Mesenteric fat pad (tissue), 1 donor: ENCODE data around the gene CERK. TPM values are rescaled to one million over a fixed set of nuclear protein-coding genes. Genes with fewer than 3 reads are reported as not detected.

Experiments
- DNase-seq: peaks from one replicate; pipeline ENCODE4 v3.0.0-alpha.2; 2020; ENCODE audit warnings: low spot score
- total RNA-seq: library from RNA; stranded (reverse); fragmentation: NEBNext Ultra II Directional; extraction: Animal tissue kit (Norgen Biotek cat#: 25700); gene quantifications from one replicate; pipeline ENCODE4 v1.2.1, GENCODE V29; 2021
- donor health status: DM: yes; HTN: yes; CAD: no.

The CERK gene
- total RNA-seq, 1 donor from 2014 or later, result 30.8 TPM

DNA sequence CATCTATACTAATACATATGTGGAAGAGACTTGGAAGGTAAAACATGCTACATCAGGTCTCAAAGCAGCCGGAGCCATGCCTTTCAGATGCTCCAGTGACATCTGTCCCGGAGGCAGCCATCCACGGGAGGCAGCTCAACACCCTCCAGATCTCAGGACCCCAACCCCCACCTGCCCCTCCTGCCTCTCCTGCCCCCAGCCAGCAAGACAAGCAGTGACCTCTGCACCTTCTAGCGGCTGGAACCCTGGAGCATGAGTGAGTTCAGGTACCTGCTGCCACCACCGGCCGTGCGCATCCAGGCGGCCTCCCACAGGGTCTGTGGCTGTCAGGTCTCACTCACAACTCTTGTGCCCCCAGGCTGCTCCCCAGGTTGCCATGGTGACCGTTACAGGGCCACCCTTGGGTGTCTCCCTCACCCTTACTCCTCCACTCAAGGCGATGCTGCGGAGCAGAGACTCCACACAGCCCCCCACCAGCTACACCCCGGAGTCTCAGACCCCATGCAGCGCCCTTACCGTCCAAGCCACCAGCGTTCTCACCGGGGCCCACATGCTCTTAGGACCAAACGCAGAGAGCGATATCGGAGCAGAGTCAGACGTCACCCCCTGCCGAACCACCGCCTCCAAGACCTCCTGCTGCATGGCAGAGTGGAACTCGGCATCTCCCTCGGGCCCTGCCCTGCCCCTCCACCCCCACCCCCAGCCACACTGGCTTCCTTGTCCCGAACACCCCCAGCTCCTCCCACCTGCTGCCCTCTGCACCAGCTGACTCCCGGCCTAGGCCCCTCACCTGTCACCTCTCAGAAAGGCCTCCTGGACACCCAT lies 34.7 kb downstream of the CERK start:
- DNase-seq, result no peak

GRCh38 chr22:46701262-46701661 lies 36.8 kb downstream of the CERK start:
- no peak for DNase-seq

- no peak for DNase-seq
These were observed 39.0 kb downstream of the CERK start for GRCh38 chr22:46699091-46699490.

DNA sequence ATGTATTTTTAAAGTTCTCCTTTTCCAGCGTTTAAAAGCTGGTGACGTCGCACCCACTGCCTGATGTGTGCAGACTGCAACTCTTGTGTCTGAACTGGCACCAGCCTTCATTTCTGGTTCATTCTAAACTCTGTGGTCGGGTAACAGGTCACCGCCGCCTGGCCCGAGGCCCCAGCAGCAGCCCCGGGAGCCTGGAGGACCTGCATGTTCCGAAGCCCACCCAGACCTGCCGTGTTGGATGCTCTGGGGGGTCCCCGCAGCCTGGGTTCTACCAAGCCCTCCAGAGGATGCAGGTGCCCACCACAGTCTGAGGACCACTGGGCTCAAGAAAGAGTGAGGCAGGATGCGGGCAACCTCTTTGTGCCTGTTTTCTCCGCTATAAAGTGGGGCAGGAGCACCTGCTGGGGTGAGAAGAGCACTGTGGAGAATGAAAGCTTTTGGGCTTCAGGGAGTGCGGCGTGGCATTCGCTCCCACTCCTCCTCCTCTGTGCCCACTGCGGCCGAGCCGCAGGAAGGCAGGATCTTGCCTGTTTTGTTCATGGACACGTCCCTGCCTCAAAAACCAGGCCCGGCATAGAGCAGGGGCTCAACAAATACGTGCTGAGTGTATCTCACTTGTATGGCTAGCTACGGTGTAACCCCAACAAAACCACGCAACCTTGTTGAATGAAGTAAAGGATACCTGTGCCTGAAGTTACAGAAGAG lies 40.1 kb downstream of the CERK start:
- no peak for DNase-seq

DNA sequence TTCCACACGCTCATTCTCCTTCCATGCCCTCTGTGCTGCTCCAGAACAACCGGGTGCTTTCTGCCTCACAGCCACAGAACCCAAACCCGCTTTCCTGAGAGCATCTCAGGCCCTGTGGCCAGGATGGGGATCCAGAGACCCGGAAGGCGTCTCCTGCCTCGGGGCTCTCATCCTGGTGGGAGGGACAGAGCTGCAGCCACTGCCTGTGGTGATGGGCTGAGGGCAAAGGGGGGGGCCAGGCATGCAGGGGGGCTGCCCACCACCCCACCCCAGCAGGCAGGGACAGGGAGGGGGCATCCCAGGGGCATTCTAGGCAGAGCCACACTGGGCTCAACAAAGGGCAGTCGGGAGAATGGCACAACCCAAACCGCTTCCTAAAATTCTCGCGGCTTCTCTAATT lies 41.4 kb downstream of the CERK start:
- no peak for DNase-seq

- no peak for DNase-seq
These were observed 41.9 kb downstream of the CERK start for GRCh38 chr22:46696229-46696518.

DNA sequence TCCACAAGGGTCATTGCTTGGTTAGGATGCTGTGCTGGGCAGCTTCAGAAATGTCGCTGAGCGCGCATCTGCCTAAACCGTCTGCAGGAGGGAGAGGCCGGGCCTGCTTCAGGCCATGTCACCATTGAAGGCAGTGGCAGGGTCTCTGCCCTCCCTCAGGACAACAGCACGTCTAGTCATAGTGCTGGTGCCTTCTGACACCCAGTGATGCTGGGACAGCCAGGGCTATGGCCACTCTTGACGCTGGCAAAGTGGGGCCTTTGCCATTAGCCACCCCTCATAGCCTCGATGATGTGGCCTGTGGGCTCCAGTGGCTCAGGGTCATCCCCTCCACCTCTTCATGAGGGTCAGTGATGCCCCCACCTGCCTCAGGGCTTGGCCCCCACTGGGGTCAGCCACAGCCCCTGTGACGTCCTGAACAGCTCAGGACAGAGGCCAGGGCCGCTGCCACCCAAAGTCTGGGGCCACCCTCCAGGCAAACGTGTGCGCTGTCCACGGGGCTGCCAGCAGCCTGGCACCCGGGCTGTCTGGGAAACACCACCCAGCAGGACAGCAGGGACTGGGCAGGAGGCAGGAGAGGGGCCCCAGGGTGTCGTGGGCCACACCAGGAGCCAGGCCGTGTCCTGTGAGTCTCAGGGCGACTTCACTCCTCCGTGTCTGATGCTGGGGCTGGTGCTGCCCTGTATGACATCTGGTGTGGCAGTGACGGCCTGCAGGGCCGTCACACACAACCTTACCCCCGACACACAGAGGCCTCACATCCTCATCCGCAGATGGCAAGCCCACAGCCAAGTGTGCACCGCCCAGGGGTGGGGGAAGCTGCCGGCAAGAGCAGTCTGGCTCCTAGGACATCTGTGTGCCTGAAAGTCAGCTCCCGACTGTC lies 42.5 kb downstream of the CERK start:
- no peak for DNase-seq

DNA sequence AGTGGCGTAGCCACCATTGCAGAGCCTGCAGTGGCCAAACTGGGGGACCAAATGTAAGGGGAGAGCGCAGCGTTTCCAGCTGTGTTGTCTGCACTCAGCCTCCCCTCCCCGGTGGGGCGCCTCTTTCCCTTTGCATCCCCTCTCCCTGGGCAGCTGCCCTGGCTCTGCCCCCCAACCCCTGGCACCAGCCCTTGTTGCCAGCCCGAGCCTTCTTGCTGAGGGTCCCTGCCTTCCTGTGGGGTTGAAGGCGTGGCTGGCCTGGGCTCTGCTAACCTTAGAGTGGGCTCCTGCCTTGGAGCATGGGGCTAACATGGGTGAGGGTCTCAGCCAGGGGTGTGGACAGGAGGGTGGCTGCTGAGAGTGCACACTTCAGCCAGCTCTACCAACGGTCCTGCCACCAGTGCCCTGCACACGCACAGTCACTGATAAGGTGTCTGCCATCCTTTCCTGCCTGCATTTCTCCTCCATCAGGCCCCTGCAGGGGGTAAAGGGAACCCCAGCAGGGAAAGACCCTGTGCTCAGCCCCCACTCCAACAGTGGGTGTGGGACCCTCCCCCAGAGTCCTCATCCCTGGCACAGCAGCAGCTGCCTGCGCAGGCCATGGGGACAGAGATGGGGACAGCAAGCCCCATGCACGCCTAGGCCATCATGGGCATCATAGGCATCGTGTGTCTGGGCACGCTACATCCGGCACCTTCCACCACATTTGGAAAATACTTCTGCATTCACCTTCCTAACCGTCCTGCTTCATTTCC lies 43.5 kb downstream of the CERK start:
- DNase-seq, result no peak

DNA sequence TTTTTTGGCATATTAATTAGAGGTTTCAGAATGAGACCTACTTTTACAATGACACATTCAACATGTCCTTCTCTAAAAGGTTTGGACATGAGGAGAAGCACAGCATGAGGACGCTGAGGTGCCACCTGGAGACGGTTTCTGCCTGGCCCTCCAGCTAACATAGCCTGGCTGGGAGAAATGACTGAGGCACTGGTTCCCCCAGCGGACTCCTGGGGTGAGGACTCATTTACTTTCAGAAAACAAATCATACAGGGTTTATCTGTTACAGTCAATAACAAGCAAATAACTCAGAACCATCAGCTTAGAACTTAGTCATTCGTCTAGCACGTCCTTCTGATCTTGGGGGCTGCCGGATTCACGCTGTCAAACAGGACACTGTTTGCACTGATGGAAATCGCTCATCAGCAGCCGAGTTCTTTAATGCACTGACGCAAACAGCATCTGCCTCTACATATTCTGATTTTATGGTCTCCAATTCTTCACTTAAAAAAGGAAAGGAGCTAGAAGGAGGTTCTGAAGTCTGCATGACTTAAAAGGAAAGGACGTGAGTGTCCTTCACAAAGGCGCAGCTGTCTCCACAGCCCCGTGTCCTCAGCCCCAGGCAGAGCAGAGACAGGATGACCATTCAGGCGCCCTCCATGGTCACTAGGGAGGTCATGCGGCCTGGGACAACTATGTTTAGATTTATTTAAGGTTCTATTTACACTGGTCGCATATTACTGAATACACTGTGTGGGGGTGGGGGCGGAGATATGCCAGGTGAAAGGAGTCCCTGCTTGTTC lies 44.2 kb downstream of the CERK start:
- DNase-seq, result no peak

GRCh38 chr22:46691571-46691970 lies 46.5 kb downstream of the CERK start:
- no peak for DNase-seq

DNA sequence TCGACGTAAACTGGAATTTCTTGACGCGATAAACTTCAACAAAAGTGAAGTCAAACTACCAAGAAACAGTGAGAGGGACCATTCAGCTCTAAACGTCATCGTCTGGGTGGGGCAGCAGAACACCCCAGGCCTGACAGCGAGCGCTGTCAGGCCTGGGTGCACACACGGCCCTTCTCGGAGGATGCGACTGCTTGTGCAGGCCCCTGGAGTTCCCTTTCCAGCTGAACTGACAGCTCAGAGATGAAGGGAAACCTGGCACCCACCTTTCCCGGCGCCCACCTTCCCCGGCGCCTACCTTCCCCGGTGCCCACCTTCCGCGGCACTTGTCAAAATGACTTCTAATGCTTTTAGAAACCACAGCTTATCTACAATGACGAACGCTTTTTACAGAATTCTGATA lies 47.9 kb downstream of the CERK start:
- DNase-seq, result no peak

- DNase-seq, result no peak
These were observed 49.1 kb downstream of the CERK start for GRCh38 chr22:46688949-46689348.

GRCh38 chr22:46687460-46687859 lies 50.6 kb downstream of the CERK start:
- DNase-seq, result no peak

- no peak for DNase-seq
These were observed 51.0 kb downstream of the CERK start for GRCh38 chr22:46687048-46687444.

DNA sequence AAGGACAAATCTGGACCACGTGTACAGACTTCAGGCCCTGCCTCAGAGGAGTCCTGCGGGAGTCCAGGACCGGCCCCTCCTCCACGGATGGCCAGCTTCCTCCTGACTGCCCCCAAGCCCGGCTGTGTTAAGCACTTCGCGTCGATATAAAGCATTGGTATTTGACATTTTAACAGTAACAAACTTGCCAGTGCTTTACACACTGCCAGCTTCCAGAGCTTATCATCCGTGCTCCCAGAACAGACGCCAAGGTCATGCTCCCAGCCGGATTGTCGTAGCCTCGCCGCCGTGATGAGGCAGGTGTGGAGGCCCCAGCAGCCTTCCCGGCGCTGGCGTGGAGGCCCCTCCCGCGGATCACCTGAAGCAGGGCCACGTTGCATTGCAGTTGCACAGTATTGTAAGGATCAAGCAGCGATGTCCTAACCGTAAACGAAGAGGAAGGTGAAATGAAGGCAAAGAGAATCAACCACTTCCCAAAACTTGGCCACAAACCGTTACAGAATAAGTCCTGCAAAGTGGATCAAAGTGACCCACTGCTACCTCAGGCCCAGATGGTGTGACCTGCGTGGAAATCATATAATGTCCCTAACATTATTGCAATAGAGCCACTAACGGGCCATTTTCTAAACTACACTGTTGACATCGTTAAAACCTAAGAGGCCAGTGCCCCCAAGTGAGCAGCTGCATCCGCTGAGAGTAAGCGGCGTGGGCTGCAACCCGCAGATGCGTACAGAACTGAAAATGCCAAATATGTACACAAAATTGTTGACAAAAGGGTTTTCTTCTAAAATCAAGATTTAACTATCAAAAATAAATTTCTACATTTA lies 51.6 kb downstream of the CERK start:
- DNase-seq, result no peak

DNA sequence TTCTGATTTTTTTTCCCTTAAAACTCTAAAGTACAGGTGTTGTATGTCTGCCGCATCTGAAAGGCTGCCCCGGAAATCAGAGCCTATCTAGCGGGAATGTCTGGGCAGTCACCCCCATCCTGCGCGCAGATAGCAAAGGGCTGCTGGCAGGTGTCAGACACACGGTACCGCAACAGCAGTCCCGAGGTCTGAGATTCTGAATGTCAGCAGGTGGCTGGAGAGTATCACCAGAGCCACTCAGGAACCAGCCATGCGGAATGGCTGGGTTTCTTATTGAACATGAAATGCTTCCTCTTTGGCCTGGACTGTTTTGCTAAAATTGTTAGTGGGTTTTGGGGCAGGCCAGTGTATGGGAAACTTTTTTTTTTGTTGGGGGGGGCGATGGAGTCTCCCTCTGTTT lies 53.3 kb downstream of the CERK start:
- no peak for DNase-seq

GRCh38 chr22:46682011-46682731 lies 55.9 kb downstream of the CERK start:
- DNase-seq, result no peak

GRCh38 chr22:46681010-46681409 lies 57.0 kb downstream of the CERK start:
- DNase-seq, result no peak

DNA sequence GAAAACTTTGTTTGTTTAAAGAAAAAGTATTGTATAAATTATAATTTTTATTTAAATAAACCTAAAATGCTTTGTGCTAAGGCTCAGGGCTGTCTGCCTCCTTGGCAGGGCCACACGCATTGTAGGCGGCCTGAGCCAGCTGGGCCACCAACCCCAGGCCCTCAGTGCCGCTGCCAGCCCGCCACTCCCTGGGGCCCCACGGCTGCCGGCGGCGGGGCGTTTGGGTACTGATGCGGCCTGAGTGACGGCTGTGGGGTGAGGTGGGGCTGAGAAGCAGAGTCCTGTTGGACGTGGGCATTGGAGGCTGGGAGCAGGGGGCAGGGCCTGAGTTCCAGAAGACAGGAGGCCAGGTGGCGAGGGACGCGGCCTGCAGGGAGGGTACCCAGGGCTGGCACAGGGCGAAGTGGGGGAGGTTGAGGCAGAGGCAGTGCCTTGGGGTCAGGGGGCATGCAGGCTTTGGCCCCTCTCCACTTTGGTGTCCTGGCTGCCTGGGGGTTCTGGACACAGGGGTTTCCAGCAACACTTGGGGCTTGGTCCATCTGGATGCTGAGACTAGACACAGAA lies 58.3 kb downstream of the CERK start:
- no peak for DNase-seq
